Natural killer cell (primary cell): ENCODE results near the gene KCTD3. TPM values are rescaled to one million over a fixed set of nuclear protein-coding genes. Genes with fewer than 3 reads are reported as not detected.

Source experiments
- ATAC-seq, 3 donors: fragments of 150-1000 bp in 2 of 3; fragments of 200-7000 bp in 1 of 3; cut with Tn5 transposase; 1 replicate in 1 of 3; 2 replicates in 2 of 3; pipeline ENCODE4 v1.10.0; 2021; ENCODE audit warnings: mild to moderate bottlenecking in 2 of 3, moderate library complexity in 2 of 3
- DNase-seq, 2 donors: peaks; one replicate each; pipeline versions ENCODE4 v3.0.0 to v3.0.0-alpha.2; 2013 to 2021; ENCODE audit warnings: mixed read lengths in 1 of 2
- H3K27ac ChIP-seq: one replicate; pipeline ENCODE4 v1.5.1; 2013; ENCODE audit warnings: mild to moderate bottlenecking, low read length
- H3K27me3 ChIP-seq: one replicate; pipeline ENCODE4 v1.6.1; 2013; ENCODE audit warnings: low read length; ENCODE audit not compliant: control insufficient read depth, insufficient read depth
- H3K36me3 ChIP-seq: one replicate; pipeline ENCODE4 v1.6.1; 2013; ENCODE audit warnings: low read length; ENCODE audit not compliant: control insufficient read depth, insufficient read depth
- H3K4me1 ChIP-seq: one replicate; pipeline ENCODE4 v1.6.1; 2013; ENCODE audit warnings: low read length; ENCODE audit not compliant: control insufficient read depth, insufficient read depth
- H3K4me3 ChIP-seq: one replicate; pipeline ENCODE4 v1.5.1; 2013; ENCODE audit warnings: low read length
- H3K9me3 ChIP-seq: one replicate; pipeline ENCODE4 v1.6.1; 2013; ENCODE audit warnings: low read length; ENCODE audit not compliant: control insufficient read depth, insufficient read depth
- H3K27ac Mint-ChIP-seq, 2 donors: one replicate each; pipeline ENCODE4 v1.8.0; 2022; ENCODE audit warnings: mild to moderate bottlenecking in 2 of 2, mixed read lengths in 2 of 2, moderate library complexity in 1 of 2
- H3K27me3 Mint-ChIP-seq, 2 donors: one replicate each; pipeline ENCODE4 v1.8.0; 2022; ENCODE audit warnings: low read depth in 2 of 2, mixed read lengths in 2 of 2
- H3K36me3 Mint-ChIP-seq: one replicate; pipeline ENCODE4 v1.8.0; 2022; ENCODE audit warnings: mixed read lengths
- H3K4me1 Mint-ChIP-seq, 2 donors: one replicate each; pipeline ENCODE4 v1.8.0; 2022; ENCODE audit warnings: mixed read lengths in 2 of 2
- H3K4me3 Mint-ChIP-seq: one replicate; pipeline ENCODE4 v1.8.0; 2022; ENCODE audit warnings: mild to moderate bottlenecking, moderate library complexity, mixed read lengths
- H3K9me3 Mint-ChIP-seq, 2 donors: one replicate each; pipeline ENCODE4 v1.8.0; 2022; ENCODE audit warnings: mixed read lengths in 2 of 2
- CTCF ChIP-seq: fragments of 200-600 bp; IDR thresholded peaks from one replicate; pipeline ENCODE4 v1.8.0; 2022; ENCODE audit warnings: antibody characterized with exemption
- WGBS: methylation state at CpG from one replicate; pipeline ENCODE4 v1.1.7; 2013; ENCODE audit warnings: missing lambda C conversion rate; ENCODE audit not compliant: insufficient coverage; 5-methylcytosine and 5-hydroxymethylcytosine counted together
- intact Hi-C: fragments of 100-400 bp; cut with micrococcal nuclease; formaldehyde crosslinking; loops from one replicate; pipeline ENCODE4 v1.14.2; 2022
- total RNA-seq, 4 donors: library from RNA; stranded (reverse); fragments of 120-200 nt in 1 of 4; gene quantifications; one replicate each; pipeline versions ENCODE4 v1.2.3 to v1.2.4, GENCODE V29; 2013 to 2022

KCTD3 gene
- total RNA-seq, 3 donors from 2014 or later (not counting 1 experiment from before 2014, with no cell fraction given) = 2.1 to 4.5 (median 3.1) TPM

- ATAC-seq (no peak), DNase-seq (no peak)
- Histone ChIP-seq H3K27ac (no peak overlapping the region), H3K4me1 (no peaks in the 10 kb centered on the region), H3K36me3 (no peaks in the 10 kb centered on the region), H3K4me3 (no peak overlapping the region), H3K9me3 (peaks cover 2% of the 10 kb centered on the region), H3K27me3 (no peaks in the 10 kb centered on the region)
- Mint-ChIP-seq H3K4me3 (no peak overlapping the region), H3K27me3 (no peaks in the 10 kb centered on the region), H3K9me3 (no peaks in the 10 kb centered on the region), H3K4me1 (no peaks in the 10 kb centered on the region), H3K36me3 (no peaks in the 10 kb centered on the region), H3K27ac (no peak overlapping the region)
- TF ChIP-seq CTCF = no peak
- intact Hi-C loops = no loop called here
- WGBS = 60% methylated on average over 7 of the region's 9 CpGs
Observed at GRCh38 chr1:215650446-215651149, 83.5 kb downstream of the KCTD3 start.

DNA sequence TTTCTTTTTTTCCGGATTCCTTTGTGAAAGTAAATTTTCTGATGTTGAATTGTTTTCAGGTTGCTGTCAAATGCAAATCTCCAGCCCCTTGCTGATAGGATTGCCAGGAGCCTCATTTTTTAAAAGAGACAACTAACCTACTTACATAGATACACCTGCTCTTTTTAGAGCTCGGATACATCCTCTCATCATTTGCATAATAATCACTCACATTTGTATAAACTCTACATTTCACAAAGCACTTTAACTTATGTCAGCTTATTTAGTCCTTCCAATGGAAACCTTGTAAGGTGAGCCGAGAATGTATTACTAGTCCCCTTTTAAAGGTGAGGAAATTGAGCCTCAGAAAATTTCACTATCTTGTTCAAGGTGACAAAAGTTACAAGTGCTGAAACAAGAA lies 84.8 kb downstream of the KCTD3 start:
- TF ChIP-seq CTCF = no peak
- Histone ChIP-seq H3K27me3 (no peaks in the 10 kb centered on the region), H3K4me3 (no peak overlapping the region), H3K9me3 (peaks cover 2% of the 10 kb centered on the region), H3K36me3 (no peaks in the 10 kb centered on the region), H3K4me1 (no peaks in the 10 kb centered on the region), H3K27ac (no peak overlapping the region)
- Mint-ChIP-seq H3K9me3 (no peaks in the 10 kb centered on the region), H3K36me3 (no peaks in the 10 kb centered on the region), H3K27ac (no peak overlapping the region), H3K4me1 (no peaks in the 10 kb centered on the region), H3K4me3 (no peak overlapping the region), H3K27me3 (no peaks in the 10 kb centered on the region)
- DNase-seq = no peak
- WGBS = 66% methylated on average over 2 of the region's 3 CpGs
- intact Hi-C loops = no loop called here
- no peak for ATAC-seq

DNA sequence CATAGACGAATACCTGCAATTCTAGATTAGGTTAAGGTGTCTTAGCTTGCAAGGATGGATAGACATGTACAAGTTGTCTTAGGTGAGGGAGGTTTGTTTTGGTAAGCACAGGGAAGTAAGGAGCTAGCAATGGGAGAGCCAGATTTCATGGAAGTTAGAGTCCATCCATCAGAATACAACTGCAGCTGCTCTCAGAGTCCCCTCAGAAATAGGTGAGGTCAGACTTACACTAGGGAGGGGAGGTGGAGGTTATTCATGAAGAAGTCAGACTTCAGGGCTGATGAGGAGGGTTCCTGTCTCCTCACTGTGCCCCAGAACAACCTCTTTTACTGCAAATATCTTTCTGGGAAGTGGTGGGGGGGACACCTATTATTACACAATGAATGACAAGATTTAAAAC lies 85.3 kb downstream of the KCTD3 start:
- intact Hi-C loops = no loop called here
- no peaks in the 10 kb centered on the region for H3K36me3 ChIP-seq
- H3K4me1 Mint-ChIP-seq = no peaks in the 10 kb centered on the region
- no peak overlapping the region for H3K27ac Mint-ChIP-seq
- peaks cover 3% of the 10 kb centered on the region for H3K36me3 Mint-ChIP-seq
- no peaks in the 10 kb centered on the region for H3K27me3 Mint-ChIP-seq
- no peak overlapping the region for H3K27ac ChIP-seq
- DNase-seq (no peak), ATAC-seq (no peak)
- H3K4me3 ChIP-seq = no peak overlapping the region
- H3K27me3 ChIP-seq = no peaks in the 10 kb centered on the region
- H3K4me3 Mint-ChIP-seq = no peak overlapping the region
- no peaks in the 10 kb centered on the region for H3K4me1 ChIP-seq
- 93% methylated on average over 1 of the region's 1 CpG for WGBS
- H3K9me3 Mint-ChIP-seq = peaks cover 0 to under 1% of the 10 kb centered on the region in 2 donors
- H3K9me3 ChIP-seq = peaks cover 2% of the 10 kb centered on the region
- no peak for TF ChIP-seq CTCF

- no peak for TF ChIP-seq CTCF
- 86% methylated on average over 4 of the region's 4 CpGs for WGBS
- no peaks in the 10 kb centered on the region for H3K4me1 ChIP-seq
- no peak overlapping the region for H3K27ac ChIP-seq
- Mint-ChIP-seq H3K36me3 (peaks cover 4% of the 10 kb centered on the region), H3K9me3 (peaks cover 3 to 7% of the 10 kb centered on the region in 2 donors), H3K27me3 (no peaks in the 10 kb centered on the region), H3K27ac (no peak overlapping the region), H3K4me1 (no peaks in the 10 kb centered on the region), H3K4me3 (no peak overlapping the region)
- H3K36me3 ChIP-seq = no peaks in the 10 kb centered on the region
- intact Hi-C loops = no loop called here
- H3K4me3 ChIP-seq = no peak overlapping the region
- DNase-seq (no peak), ATAC-seq (no peak)
- H3K27me3 ChIP-seq = no peaks in the 10 kb centered on the region
- H3K9me3 ChIP-seq = no peaks in the 10 kb centered on the region
Observed at GRCh38 chr1:215657047-215657446, 89.9 kb downstream of the KCTD3 start.
